Measurements from ENCODE around the gene NDRG3. TPM values are rescaled to one million over a fixed set of nuclear protein-coding genes. Genes with fewer than 3 reads are reported as not detected.

NDRG3 gene
- total RNA-seq, 1 donor from 2014 or later = 21.1 TPM

GRCh38 chr20:36726168-36726567 lies 19.7 kb downstream of the NDRG3 start:
- intact Hi-C loops (cut with DNase I) = no loop called here
- Histone ChIP-seq H3K27me3 (no peaks in the 10 kb centered on the region), H3K36me3 (peaks cover 0 to 3% of the 10 kb centered on the region in 2 donors), H3K4me3 (no peak overlapping the region), H3K4me1 (no peaks in the 10 kb centered on the region), H3K9me3 (no peaks in the 10 kb centered on the region), H3K27ac (no peak overlapping the region)
- no peak for TF ChIP-seq POLR2A (IDR thresholded peaks at IDR 0.05)
- no peak for TF ChIP-seq CTCF (IDR thresholded peaks at IDR 0.05)
- no peak for TF ChIP-seq POLR2AphosphoS5 (IDR thresholded peaks at IDR 0.05; ENCODE audit: insufficient read depth in 1 of 2, low read depth in 1 of 2)
- DNase-seq (ENCODE audit: extremely low spot score in 2 of 2) = no peak

- TF ChIP-seq POLR2AphosphoS5 (IDR thresholded peaks at IDR 0.05; ENCODE audit: insufficient read depth in 1 of 2, low read depth in 1 of 2) (no peak), POLR2A (IDR thresholded peaks at IDR 0.05) (no peak), CTCF (IDR thresholded peaks at IDR 0.05) (no peak)
- H3K9me3 ChIP-seq = no peaks in the 10 kb centered on the region
- intact Hi-C loops (cut with DNase I) = no loop called here
- H3K27me3 ChIP-seq = no peaks in the 10 kb centered on the region
- no peak overlapping the region for H3K27ac ChIP-seq
- H3K4me3 ChIP-seq = no peak overlapping the region
- DNase-seq (ENCODE audit: extremely low spot score in 2 of 2) = no peak
- H3K4me1 ChIP-seq = no peaks in the 10 kb centered on the region
- H3K36me3 ChIP-seq = peaks cover 0 to 13% of the 10 kb centered on the region in 2 donors
Measured at GRCh38 chr20:36720510-36720909, 25.4 kb downstream of the NDRG3 start.

GRCh38 chr20:36717657-36718056 lies 28.2 kb downstream of the NDRG3 start:
- Histone ChIP-seq H3K4me1 (no peaks in the 10 kb centered on the region), H3K4me3 (no peak overlapping the region), H3K27me3 (no peaks in the 10 kb centered on the region), H3K27ac (no peak overlapping the region), H3K9me3 (no peaks in the 10 kb centered on the region), H3K36me3 (peaks cover 0 to 13% of the 10 kb centered on the region in 2 donors)
- no peak for DNase-seq (ENCODE audit: extremely low spot score in 2 of 2)
- TF ChIP-seq CTCF (IDR thresholded peaks at IDR 0.05) (no peak), POLR2AphosphoS5 (IDR thresholded peaks at IDR 0.05; ENCODE audit: insufficient read depth in 1 of 2, low read depth in 1 of 2) (no peak), POLR2A (IDR thresholded peaks at IDR 0.05) (no peak)
- intact Hi-C loops (cut with DNase I) = no loop called here

GRCh38 chr20:36717021-36717420 lies 28.9 kb downstream of the NDRG3 start:
- intact Hi-C loops (cut with DNase I) = no loop called here
- peaks cover 0 to 13% of the 10 kb centered on the region in 2 donors for H3K36me3 ChIP-seq
- no peaks in the 10 kb centered on the region for H3K9me3 ChIP-seq
- no peak overlapping the region for H3K27ac ChIP-seq
- no peak overlapping the region for H3K4me3 ChIP-seq
- no peaks in the 10 kb centered on the region for H3K4me1 ChIP-seq
- TF ChIP-seq POLR2AphosphoS5 (IDR thresholded peaks at IDR 0.05; ENCODE audit: insufficient read depth in 1 of 2, low read depth in 1 of 2) (no peak), POLR2A (IDR thresholded peaks at IDR 0.05) (no peak), CTCF (IDR thresholded peaks at IDR 0.05) (no peak)
- no peaks in the 10 kb centered on the region for H3K27me3 ChIP-seq
- no peak for DNase-seq (ENCODE audit: extremely low spot score in 2 of 2)

GRCh38 chr20:36712775-36713174 lies 33.1 kb downstream of the NDRG3 start:
- TF ChIP-seq CTCF (IDR thresholded peaks at IDR 0.05) (no peak), POLR2A (IDR thresholded peaks at IDR 0.05) (no peak), POLR2AphosphoS5 (IDR thresholded peaks at IDR 0.05; ENCODE audit: insufficient read depth in 1 of 2, low read depth in 1 of 2) (no peak)
- Histone ChIP-seq H3K27ac (no peak overlapping the region), H3K27me3 (no peaks in the 10 kb centered on the region), H3K36me3 (no peaks in the 10 kb centered on the region), H3K4me3 (no peak overlapping the region), H3K4me1 (no peaks in the 10 kb centered on the region), H3K9me3 (no peaks in the 10 kb centered on the region)
- no peak for DNase-seq (ENCODE audit: extremely low spot score in 2 of 2)
- intact Hi-C loops (cut with DNase I) = no loop called here

All from vagina (tissue), 2 donors.